Caki2 (cell line): ENCODE measurements around the gene ACVRL1. TPM values are rescaled to one million over a fixed set of nuclear protein-coding genes. Genes with fewer than 3 reads are reported as not detected.

ENCODE experiments used
- DNase-seq: peaks from one replicate; pipeline ENCODE4 v3.0.0-alpha.2; 2015; ENCODE audit warnings: low read depth
- in situ Hi-C: cut with HindIII; loops from 2 replicates; pipeline ENCODE4 v1.10.0; 2016; ENCODE audit warnings: low sequenced_read_pairs, low pct_unique_long_range_greater_than_20kb, mixed read lengths
- total RNA-seq: library from RNA; depleted of rRNA; stranded (reverse); fragments of >200 nt; shearing (Covaris generic); gene quantifications from 2 replicates; pipeline ENCODE4 v1.2.3, GENCODE V29; 2014; ENCODE audit warnings: low replicate concordance

ACVRL1 gene
- total RNA-seq, 1 experiment from 2014 or later: 4.4 TPM

- DNase-seq: peak; percentile 83
- in situ Hi-C loops: no loop called here
These were observed 44.0 kb downstream of the ACVRL1 start, which contains the start of gene ACVR1B for GRCh38 chr12:51951199-51951842. Gene ACVR1B, plus strand, starts transcription at chr12:51951699. Its CDS starts 45 bp downstream, at chr12:51951744.

DNA sequence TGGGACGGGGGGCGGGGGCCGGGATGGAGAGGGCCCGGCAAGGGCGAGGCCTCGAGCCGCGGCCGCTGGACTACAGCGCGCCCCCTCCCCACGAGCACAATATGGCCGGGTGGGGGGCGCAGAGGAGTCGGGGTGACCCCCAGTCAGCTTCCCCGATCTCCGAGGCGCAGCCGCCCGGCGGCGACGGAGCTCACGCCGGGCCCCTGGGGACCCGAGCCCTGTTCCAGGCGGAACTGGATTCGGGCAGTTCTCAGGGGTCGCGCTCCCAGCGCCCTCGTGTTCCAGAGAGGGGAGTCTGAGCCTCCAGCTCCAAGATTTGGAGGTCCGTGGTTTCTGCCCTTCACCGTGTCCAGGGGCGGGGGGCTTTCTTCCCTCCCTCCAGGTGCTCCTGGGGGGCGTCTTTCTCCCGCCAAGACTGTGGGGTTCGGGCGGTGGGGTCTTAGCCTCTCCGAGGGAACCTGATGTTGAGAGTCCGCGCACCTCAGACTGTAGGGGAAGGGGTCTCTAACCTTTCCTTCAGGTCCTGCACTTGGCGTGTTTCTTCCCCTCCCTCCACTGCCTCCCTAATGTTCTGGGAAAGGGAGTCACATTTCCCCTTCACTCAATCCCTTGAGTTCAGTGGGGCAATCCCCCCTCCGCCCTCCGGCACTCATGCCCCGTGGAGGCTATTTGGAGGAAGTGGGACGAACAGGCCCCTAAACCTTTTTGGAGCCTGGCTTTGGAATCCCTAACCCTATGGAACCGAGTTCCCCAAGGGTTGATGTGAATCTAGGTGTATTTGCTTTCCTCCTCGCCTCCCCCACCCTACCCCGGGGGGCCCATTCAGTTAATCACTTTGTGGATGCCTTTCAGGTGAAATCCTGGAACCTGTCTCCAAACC is 44.8 kb downstream of the ACVRL1 start:
- DNase-seq: no peak
- in situ Hi-C loops: no loop called here

- no peak for DNase-seq
- in situ Hi-C loops: no loop called here
These were observed 45.8 kb downstream of the ACVRL1 start for GRCh38 chr12:51953089-51953488.

DNA sequence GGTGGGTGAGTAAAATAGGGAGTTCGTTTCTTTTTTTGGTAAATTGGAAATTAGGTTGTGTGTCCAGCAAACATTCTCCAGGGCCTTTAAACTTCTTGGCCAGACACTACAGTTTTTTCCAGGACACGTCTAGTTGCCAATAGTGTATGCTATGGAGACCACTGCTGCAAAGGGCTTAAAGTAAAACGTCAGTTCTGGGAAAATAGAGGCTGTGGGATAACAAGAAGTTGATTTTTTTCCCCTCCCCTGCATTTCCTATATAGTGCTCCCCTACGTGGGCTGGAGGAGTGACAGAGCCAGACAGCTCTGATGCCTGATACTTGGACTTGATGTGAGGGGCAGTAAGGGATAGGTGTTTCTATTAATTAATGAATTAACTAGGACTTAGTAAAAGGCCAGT is 46.6 kb downstream of the ACVRL1 start:
- in situ Hi-C loops: no loop called here

DNA sequence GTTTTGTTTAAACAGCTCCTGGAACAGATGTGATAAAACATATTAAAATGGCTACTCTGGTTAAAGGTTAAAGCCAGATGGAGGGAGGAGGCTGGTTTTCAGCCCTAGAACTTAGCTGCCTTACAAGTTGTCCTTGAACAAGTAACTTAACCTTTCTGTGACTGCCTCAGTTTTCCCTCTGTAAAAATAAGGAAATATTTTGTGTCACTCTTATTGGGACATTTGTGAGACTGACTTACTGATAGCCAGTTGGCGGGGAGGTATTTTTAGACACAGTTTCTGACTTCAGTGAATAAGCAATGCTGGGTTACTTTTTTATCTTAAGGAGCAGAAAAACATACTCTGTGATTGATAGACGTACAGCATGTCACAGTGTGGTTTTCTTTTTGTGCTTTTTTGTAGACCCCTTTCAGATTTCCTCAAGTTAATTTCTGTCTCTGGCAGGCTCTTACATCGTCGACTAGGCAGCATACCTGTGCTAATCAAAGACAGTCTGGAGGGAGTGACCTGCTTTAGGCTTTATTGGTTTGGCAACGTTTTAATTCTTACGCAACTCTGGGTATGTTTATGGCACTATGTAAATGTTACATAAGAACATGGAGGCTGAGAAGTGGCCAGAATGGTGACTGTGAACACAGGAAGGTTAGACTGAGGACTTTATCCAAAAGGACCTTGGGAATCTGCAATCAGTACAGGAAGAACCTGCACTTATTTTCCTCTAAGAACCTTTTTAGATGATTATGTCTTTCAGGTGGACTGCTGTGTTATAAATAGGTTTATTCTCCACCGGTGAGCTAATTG is 47.5 kb downstream of the ACVRL1 start:
- in situ Hi-C loops: no loop called here
- DNase-seq: no peak

More for the DNA sequence above, 46.6 kb downstream of the ACVRL1 start:
- DNase-seq: no peak

DNA sequence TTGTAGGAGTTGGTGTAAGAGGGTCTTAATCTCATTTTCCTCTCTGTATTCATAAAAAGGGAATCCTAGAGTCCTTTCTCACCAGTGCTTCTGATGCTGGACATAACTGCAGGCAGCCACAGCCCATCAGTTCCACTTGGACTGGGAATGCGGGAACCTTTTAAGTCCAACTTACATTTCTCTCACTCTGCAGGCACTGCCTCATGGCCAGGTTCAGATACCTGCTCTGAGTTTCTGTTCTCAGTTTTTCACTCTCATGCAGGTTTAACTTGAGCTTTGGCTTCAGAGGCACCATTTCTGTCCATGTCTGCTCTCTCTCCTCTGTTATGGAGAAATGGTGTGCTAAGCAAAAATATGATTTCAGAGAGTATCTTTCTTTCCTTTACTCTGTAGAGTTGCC is 48.4 kb downstream of the ACVRL1 start:
- in situ Hi-C loops: no loop called here
- no peak for DNase-seq

- in situ Hi-C loops: no loop called here
- no peak for DNase-seq
These were observed 51.2 kb downstream of the ACVRL1 start for GRCh38 chr12:51958542-51958941.

DNA sequence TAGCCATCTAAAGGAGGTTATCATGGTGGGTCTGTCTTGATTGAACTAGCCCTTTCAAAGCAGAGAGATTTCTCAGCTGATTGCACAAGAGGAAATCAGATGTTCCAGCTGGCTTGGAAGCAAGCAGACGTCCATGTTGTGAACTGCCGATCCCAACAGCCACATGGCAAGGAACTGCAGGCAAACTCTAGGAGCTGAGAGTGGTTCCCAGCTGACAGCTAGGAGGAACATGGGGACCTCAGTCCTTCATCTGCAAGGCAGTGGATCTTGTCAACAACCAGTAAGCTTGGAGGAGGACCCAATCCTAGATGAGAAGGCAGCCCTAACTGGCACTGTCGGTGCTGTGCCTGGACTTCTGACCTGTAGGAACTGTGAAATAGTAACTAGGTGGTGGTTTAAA is 51.9 kb downstream of the ACVRL1 start:
- in situ Hi-C loops: no loop called here
- DNase-seq: no peak

- in situ Hi-C loops: no loop called here
- no peak for DNase-seq
These were observed 52.6 kb downstream of the ACVRL1 start for GRCh38 chr12:51959921-51960320.

- in situ Hi-C loops: no loop called here
- DNase-seq: no peak
These were observed 53.2 kb downstream of the ACVRL1 start for GRCh38 chr12:51960488-51960887.

DNA sequence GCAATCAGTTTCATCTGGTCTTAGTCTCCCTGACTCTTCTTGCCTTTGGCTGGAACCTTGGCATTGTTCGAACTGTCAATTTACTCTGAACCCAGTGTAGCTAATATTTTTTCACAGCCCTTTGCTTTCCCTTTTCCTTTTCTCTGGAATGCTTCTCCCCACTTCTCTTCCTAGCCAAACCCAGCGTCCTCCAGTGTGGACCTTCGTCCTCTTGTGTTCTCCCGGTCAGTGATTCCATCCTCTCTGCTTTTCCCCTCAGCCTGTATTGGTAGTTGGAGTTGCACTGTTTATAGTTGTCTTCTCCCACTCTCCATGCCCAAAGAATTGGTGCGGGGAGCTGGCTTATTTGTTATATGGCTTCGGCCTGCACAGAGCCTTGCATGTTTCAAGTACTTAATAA is 53.6 kb downstream of the ACVRL1 start:
- in situ Hi-C loops: no loop called here
- no peak for DNase-seq

- DNase-seq: peak; percentile 41
- in situ Hi-C loops: no loop called here
These were observed 54.5 kb downstream of the ACVRL1 start for GRCh38 chr12:51961834-51962233.

GRCh38 chr12:51962737-51963136 is 55.4 kb downstream of the ACVRL1 start:
- in situ Hi-C loops: no loop called here
- no peak for DNase-seq

- no peak for DNase-seq
- in situ Hi-C loops: no loop called here
These were observed 56.2 kb downstream of the ACVRL1 start for GRCh38 chr12:51963477-51963876.

GRCh38 chr12:51969643-51970042 is 62.3 kb downstream of the ACVRL1 start:
- DNase-seq: no peak
- in situ Hi-C loops: no loop called here

- DNase-seq: peak; percentile 94
- in situ Hi-C loops: no loop called here
These were observed 63.8 kb downstream of the ACVRL1 start for GRCh38 chr12:51970904-51971646.

DNA sequence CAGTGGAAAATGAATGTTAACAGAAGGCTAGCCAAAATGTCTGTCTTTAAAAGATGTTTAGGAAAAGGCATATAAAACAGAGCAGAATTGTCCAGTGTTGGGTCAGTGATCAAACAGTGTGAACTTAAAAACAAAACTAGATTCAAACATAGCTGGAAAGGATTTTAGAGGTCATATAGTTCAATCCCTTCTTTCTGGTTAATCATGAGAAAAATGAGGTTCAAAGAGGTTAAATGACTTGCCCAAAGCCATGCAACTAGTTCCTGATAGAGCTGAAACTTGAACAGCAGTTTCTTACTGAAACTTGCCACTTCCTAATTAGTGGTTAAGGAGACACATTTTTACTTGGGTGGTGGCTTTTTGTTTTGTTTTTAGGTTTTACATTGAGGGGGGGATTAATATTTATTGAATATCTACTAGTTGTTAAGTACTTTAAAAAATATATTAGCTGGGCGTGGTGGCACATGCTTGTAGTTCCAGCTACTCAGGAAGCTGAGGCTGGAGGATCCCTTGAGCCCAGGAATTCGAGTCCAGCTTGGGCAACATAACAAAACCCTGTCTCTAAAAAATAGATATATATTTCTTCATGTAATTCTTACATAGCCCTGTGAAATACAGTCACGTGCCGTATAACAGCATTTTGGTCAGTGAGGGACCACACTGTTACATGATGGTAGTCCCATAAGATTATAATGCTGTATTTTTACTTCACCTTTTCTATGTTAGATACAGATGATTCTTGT is 64.5 kb downstream of the ACVRL1 start:
- DNase-seq: peak; percentile 87
- in situ Hi-C loops: no loop called here

GRCh38 chr12:51972422-51972812 is 65.1 kb downstream of the ACVRL1 start:
- DNase-seq: no peak
- in situ Hi-C loops: no loop called here
